Gastroesophageal sphincter (tissue), 3 donors: ENCODE data around the gene CENPN.

Experiments used
- POLR2A ChIP-seq, 2 donors: fragments of 450-650 bp; IDR thresholded peaks; one replicate each; pipeline ENCODE4 v1.6.1; 2017; ENCODE audit warnings: antibody characterized with exemption in 2 of 2, mild to moderate bottlenecking in 2 of 2, moderate library complexity in 1 of 2
- TF ChIP-seq, protein P1 (sequence below), 4 experiments: fragments of 200-600 bp in 2 of 4; fragments of 450-650 bp in 2 of 4; sonication (generic) in 1 of 4; IDR thresholded peaks; one replicate each; pipeline ENCODE4 v1.5.1; 2017 to 2019; ENCODE audit warnings: antibody characterized with exemption in 4 of 4, mild to moderate bottlenecking in 2 of 4, moderate library complexity in 2 of 4

DNA sequence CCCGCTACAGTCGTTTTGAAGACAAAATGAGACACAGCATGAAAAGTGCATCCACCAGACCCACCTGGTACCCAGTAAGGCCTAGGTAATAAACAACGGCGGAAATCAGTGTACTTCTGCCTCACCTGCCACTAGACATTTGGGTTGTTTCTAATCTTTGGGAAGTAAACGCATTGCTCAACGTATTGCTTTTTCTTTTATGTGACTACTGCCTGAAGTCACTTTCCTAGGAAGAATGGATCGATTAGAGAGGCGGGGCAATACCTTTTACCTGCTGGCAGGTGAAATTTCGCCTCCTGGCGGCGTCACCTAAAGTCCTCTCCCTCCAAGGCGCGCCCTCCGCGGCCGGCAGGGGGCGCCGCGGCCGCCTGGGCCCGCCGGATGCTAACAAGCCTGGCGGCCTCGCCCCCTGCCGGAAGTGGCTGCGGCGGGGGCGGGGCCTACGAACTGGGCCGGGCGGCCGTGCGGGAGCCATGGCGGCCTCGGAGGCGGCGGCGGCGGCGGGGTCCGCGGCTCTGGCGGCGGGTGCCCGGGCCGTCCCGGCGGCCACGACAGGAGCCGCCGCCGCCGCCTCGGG, 28.5 kb downstream of the CENPN start, which contains the start of gene ATMIN:
- TF ChIP-seq, protein P1, sequence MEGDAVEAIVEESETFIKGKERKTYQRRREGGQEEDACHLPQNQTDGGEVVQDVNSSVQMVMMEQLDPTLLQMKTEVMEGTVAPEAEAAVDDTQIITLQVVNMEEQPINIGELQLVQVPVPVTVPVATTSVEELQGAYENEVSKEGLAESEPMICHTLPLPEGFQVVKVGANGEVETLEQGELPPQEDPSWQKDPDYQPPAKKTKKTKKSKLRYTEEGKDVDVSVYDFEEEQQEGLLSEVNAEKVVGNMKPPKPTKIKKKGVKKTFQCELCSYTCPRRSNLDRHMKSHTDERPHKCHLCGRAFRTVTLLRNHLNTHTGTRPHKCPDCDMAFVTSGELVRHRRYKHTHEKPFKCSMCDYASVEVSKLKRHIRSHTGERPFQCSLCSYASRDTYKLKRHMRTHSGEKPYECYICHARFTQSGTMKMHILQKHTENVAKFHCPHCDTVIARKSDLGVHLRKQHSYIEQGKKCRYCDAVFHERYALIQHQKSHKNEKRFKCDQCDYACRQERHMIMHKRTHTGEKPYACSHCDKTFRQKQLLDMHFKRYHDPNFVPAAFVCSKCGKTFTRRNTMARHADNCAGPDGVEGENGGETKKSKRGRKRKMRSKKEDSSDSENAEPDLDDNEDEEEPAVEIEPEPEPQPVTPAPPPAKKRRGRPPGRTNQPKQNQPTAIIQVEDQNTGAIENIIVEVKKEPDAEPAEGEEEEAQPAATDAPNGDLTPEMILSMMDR (IDR thresholded peaks at IDR 0.05), result peak; percentile 90 to 99 (median 98)
- peak in 1 of 2 donors; percentile 41 for TF ChIP-seq POLR2A (IDR thresholded peaks at IDR 0.05)
